OCI-LY7 (cell line): ENCODE results near the gene RUVBL1. TPM values are rescaled to one million over a fixed set of nuclear protein-coding genes. Genes with fewer than 3 reads are reported as not detected.
A peak's percentile ranks its signal among the peaks of the same experiment; 100 is the strongest.

Experiments used
- Bru-seq: library from RNA; stranded (reverse); fragments of 400-500 nt; gene quantifications from one replicate; lab custom pipeline; 2021; lab: Mats Ljungman, UMichigan
- BruChase-seq, 2 experiments: library from RNA; stranded (reverse); fragments of 400-500 nt; gene quantifications; one replicate each; lab custom pipeline; 2021; lab: Mats Ljungman, UMichigan
- BruUV-seq: library from RNA; stranded (reverse); fragments of 400-500 nt; replicated peaks from 2 replicates; lab custom pipeline; 2021; lab: Mats Ljungman, UMichigan
- CTCF ChIA-PET: fragments of 300-600 bp; sonication (Branson Sonifier 250); formaldehyde crosslinking; loops from one replicate; lab custom pipeline; 2022; ENCODE audit warnings: antibody characterized with exemption; ENCODE audit not compliant: unreplicated experiment; lab: Charles Lee
- POLR2A ChIA-PET: fragments of 300-600 bp; sonication (Branson Sonifier 250); formaldehyde crosslinking; loops from one replicate; lab custom pipeline; 2022; ENCODE audit warnings: antibody characterized with exemption; lab: Charles Lee
- DNase-seq: peaks from one replicate; pipeline ENCODE4 v3.0.0-alpha.2; 2015; ENCODE audit warnings: low spot score
- H2AFZ ChIP-seq: fragments of 200-600 bp; sonication (generic), shearing (Covaris generic); 2 replicates; pipeline ENCODE4 v1.6.1; 2014; ENCODE audit warnings: mild to moderate bottlenecking, antibody characterized with exemption, low read length, moderate library complexity
- H3K27ac ChIP-seq: fragments of 200-600 bp; sonication (generic); 2 replicates; pipeline ENCODE4 v1.5.1; 2014; ENCODE audit warnings: mixed run types, low read depth, mild to moderate bottlenecking, moderate library complexity, low read length, inconsistent platforms; ENCODE audit not compliant: poor library complexity, severe bottlenecking
- H3K36me3 ChIP-seq: fragments of 200-600 bp; sonication (generic); 2 replicates; pipeline ENCODE4 v1.6.1; 2014; ENCODE audit warnings: mild to moderate bottlenecking, antibody characterized with exemption, low read length, moderate library complexity, mixed read lengths; ENCODE audit not compliant: insufficient read depth
- H3K4me1 ChIP-seq: fragments of 200-600 bp; sonication (generic); 2 replicates; pipeline ENCODE4 v1.5.1; 2014; ENCODE audit warnings: mild to moderate bottlenecking, low read length; ENCODE audit not compliant: insufficient read depth, poor library complexity, severe bottlenecking
- H3K4me2 ChIP-seq: fragments of 200-600 bp; sonication (generic); 2 replicates; pipeline ENCODE4 v1.6.1; 2014; ENCODE audit warnings: mild to moderate bottlenecking, low read length
- H3K4me3 ChIP-seq: fragments of 200-600 bp; sonication (generic); 2 replicates; pipeline ENCODE4 v1.5.1; 2014; ENCODE audit warnings: mild to moderate bottlenecking, low read depth, low read length; ENCODE audit not compliant: poor library complexity, severe bottlenecking
- H3K79me2 ChIP-seq: fragments of 200-600 bp; sonication (generic); 2 replicates; pipeline ENCODE4 v1.6.1; 2016; ENCODE audit warnings: low read depth, mild to moderate bottlenecking, low read length, moderate library complexity, mixed read lengths; ENCODE audit not compliant: insufficient read depth
- H3K9me2 ChIP-seq: fragments of 200-600 bp; sonication (generic); 2 replicates; pipeline ENCODE4 v1.6.1; 2016; ENCODE audit warnings: mild to moderate bottlenecking, low read length, mixed read lengths; ENCODE audit not compliant: insufficient read depth
- H3K9me3 ChIP-seq: fragments of 200-600 bp; sonication (generic); 2 replicates; pipeline ENCODE4 v1.6.1; 2014; ENCODE audit warnings: mild to moderate bottlenecking, mixed run types, low read length, mixed read lengths
- H4K20me1 ChIP-seq: fragments of 200-600 bp; sonication (generic); 2 replicates; pipeline ENCODE4 v1.6.1; 2014; ENCODE audit warnings: mild to moderate bottlenecking, antibody characterized with exemption, low read length, moderate library complexity, mixed read lengths; ENCODE audit not compliant: insufficient read depth
- EZH2phosphoT487 ChIP-seq: fragments of 200-600 bp; sonication (generic); IDR thresholded peaks from 2 replicates; pipeline ENCODE4 v1.6.1; 2018; ENCODE audit warnings: low read depth, borderline replicate concordance, mild to moderate bottlenecking, mixed run types, antibody characterized with exemption, low read length, moderate library complexity, mixed read lengths
- intact Hi-C: fragments of 100-400 bp; cut with micrococcal nuclease; formaldehyde crosslinking; loops from one replicate; pipeline ENCODE4 v1.10.0; 2022; ENCODE audit not compliant: unreplicated experiment
- long read RNA-seq: library from polyadenylated mRNA; stranded (forward); transcript quantifications from one replicate; pipeline ENCODE4 v2.0.0, GENCODE V29; 2022
- total RNA-seq, 2 experiments: library from RNA; depleted of rRNA in 1 of 2; stranded (reverse); fragments of >200 nt in 1 of 2; shearing (Covaris generic) in 1 of 2; gene quantifications; 2 replicates each; pipeline ENCODE4 v1.2.3, GENCODE V29; 2014 to 2022
- TF ChIP-seq, protein P1 (sequence below): fragments of 200-600 bp; sonication (generic); conservative IDR thresholded peaks from 2 replicates; pipeline ENCODE4 v1.5.1; 2014; ENCODE audit warnings: mild to moderate bottlenecking, antibody characterized with exemption, low read length, moderate library complexity, mixed read lengths

Gene RUVBL1
- total RNA-seq (2014; rRNA removed; shearing (Covaris generic)) (103 and 116 TPM in 2 replicates), total RNA-seq (2022) (91.4 and 95.0 TPM in 2 replicates), Bru-seq, nascent RNA (percentile 66 among the genes with signal in this experiment), BruChase-seq, experiment 1, labeled RNA remaining after a 6-hour chase (percentile 65 among the genes with signal in this experiment), BruChase-seq, experiment 2, labeled RNA remaining after a 2-hour chase (percentile 60 among the genes with signal in this experiment)
- long read RNA-seq, full-length matches to known transcripts, result 198 of 243 reads
- long read RNA-seq, partial matches to known transcripts, result 9 of 243 reads
- long read RNA-seq, other reads (novel, unspliced or antisense), result 36 of 243 reads

- Histone ChIP-seq H3K4me2 (peak within 1 kb of the TSS; percentile 94), H3K36me3 (peaks cover 32% of the 10 kb centered on the region), H3K9me3 (no peaks in the 10 kb centered on the region), H3K27ac (peak within 1 kb of the TSS; percentile 56), H2AFZ (peak within 1 kb of the TSS; percentile 100), H4K20me1 (no peaks in the 10 kb centered on the region), H3K9me2 (no peaks in the 10 kb centered on the region), H3K4me3 (peak within 1 kb of the TSS; percentile 98), H3K79me2 (peaks cover 29% of the 10 kb centered on the region), H3K4me1 (peaks cover 16% of the 10 kb centered on the region)
- POLR2A ChIA-PET, result interaction anchor here (0.7 to 2.9 kb wide), 9 partner anchors 9 to 1571 kb away, joined by 3 to 19 read pairs (median 3); partner anchors contain the start of gene EEFSEC
- BruUV-seq, result TSS peak; percentile 97
- peak; percentile 98 for DNase-seq
- TF ChIP-seq, protein P1, sequence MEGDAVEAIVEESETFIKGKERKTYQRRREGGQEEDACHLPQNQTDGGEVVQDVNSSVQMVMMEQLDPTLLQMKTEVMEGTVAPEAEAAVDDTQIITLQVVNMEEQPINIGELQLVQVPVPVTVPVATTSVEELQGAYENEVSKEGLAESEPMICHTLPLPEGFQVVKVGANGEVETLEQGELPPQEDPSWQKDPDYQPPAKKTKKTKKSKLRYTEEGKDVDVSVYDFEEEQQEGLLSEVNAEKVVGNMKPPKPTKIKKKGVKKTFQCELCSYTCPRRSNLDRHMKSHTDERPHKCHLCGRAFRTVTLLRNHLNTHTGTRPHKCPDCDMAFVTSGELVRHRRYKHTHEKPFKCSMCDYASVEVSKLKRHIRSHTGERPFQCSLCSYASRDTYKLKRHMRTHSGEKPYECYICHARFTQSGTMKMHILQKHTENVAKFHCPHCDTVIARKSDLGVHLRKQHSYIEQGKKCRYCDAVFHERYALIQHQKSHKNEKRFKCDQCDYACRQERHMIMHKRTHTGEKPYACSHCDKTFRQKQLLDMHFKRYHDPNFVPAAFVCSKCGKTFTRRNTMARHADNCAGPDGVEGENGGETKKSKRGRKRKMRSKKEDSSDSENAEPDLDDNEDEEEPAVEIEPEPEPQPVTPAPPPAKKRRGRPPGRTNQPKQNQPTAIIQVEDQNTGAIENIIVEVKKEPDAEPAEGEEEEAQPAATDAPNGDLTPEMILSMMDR, result no peak
- TF ChIP-seq EZH2phosphoT487, result no peak
- intact Hi-C loops, result loop anchor here (1.0 to 5.0 kb wide), 3 partner anchors 30 to 533 kb away; partner anchors contain the start of genes EEFSEC, SEC61A1 and TPRA1
- CTCF ChIA-PET, result interaction anchor here (1.0 to 2.0 kb wide), 2 partner anchors 10 to 28 kb away, joined by 3 to 5 read pairs; no protein-coding TSS in a partner anchor
Observed at GRCh38 chr3:128123538-128124368, at the start of gene RUVBL1. RUVBL1 (minus strand) TSS chr3:128123812; CDS start chr3:128123724, 88 bp downstream.

DNA sequence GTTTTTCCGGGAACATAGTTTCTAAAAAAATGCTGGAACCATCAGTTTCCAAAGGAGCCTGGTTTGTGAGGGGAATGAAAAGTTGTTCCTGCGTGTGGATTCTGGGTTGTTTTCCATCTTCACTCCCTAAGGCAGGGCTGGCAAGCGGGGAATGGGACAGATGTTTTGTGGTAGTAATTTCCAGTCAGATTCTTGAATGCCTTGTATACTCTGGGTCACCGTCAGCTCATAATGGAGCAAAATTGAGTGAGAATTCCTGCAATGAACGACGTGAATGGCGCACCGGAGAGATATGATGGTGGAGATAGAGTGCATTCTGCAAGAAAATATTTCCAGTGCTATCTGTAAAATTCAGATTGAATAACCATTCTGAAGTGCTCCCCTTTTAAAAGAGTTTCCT lies 49.6 kb upstream of the RUVBL1 start:
- Histone ChIP-seq H3K4me1 (peaks cover 27% of the 10 kb centered on the region), H3K79me2 (peaks cover 18% of the 10 kb centered on the region; the same call in 1 of the 2 replicates), H3K27ac (no peak overlapping the region), H2AFZ (no peak overlapping the region), H3K9me2 (no peaks in the 10 kb centered on the region), H4K20me1 (peaks cover 5% of the 10 kb centered on the region; the same call in 1 of the 2 replicates), H3K4me2 (no peak overlapping the region), H3K36me3 (no peaks in the 10 kb centered on the region), H3K9me3 (no peaks in the 10 kb centered on the region), H3K4me3 (no peak overlapping the region)
- TF ChIP-seq EZH2phosphoT487, result no peak
- TF ChIP-seq, protein P1, result no peak
- ChIA-PET POLR2A (interaction anchor here (0.6 to 0.8 kb wide), 2 partner anchors 10 to 182 kb away, joined by 3 read pairs; no protein-coding TSS in a partner anchor), CTCF (no interaction called here)
- no TSS peak for BruUV-seq
- intact Hi-C loops, result no loop called here
- DNase-seq, result no peak
